Smooth muscle cell (in vitro differentiated cells): Measurements from ENCODE around the gene PABPN1. TPM values are rescaled to one million over a fixed set of nuclear protein-coding genes. Genes with fewer than 3 reads are reported as not detected.

Experiments used
- DNase-seq: peaks from one replicate; lab custom pipeline; 2025; ENCODE audit not compliant: unreplicated experiment; lab: John Stamatoyannopoulos, UW
- H2AFZ ChIP-seq: fragments of 200-600 bp; sonication (generic); 2 replicates; pipeline ENCODE4 v1.6.0; 2016; ENCODE audit warnings: antibody characterized with exemption, low read depth, mild to moderate bottlenecking
- H3F3A ChIP-seq: fragments of 200-600 bp; sonication (generic); 2 replicates; pipeline ENCODE4 v1.6.0; 2017; ENCODE audit warnings: antibody characterized with exemption, low read depth
- H3K27ac ChIP-seq: fragments of 200-600 bp; sonication (generic); 2 replicates; pipeline ENCODE4 v1.5.1; 2016; ENCODE audit warnings: low read depth, mild to moderate bottlenecking
- H3K27me3 ChIP-seq: fragments of 200-600 bp; sonication (generic); 2 replicates; pipeline ENCODE4 v1.6.1; 2016; ENCODE audit warnings: low read depth, mild to moderate bottlenecking
- H3K36me3 ChIP-seq: fragments of 200-600 bp; sonication (generic); 2 replicates; pipeline ENCODE4 v1.5.1; 2016; ENCODE audit warnings: low read depth
- H3K4me1 ChIP-seq: fragments of 200-600 bp; sonication (generic); 2 replicates; pipeline ENCODE4 v1.5.1; 2016; ENCODE audit warnings: low read depth
- H3K4me2 ChIP-seq: fragments of 200-600 bp; sonication (generic); 2 replicates; pipeline ENCODE4 v1.6.0; 2016; ENCODE audit warnings: mild to moderate bottlenecking
- H3K4me3 ChIP-seq: fragments of 200-600 bp; sonication (generic); 2 replicates; pipeline ENCODE4 v1.5.1; 2016; ENCODE audit warnings: mild to moderate bottlenecking
- H3K79me2 ChIP-seq: fragments of 200-600 bp; sonication (generic); 2 replicates; pipeline ENCODE4 v1.6.0; 2016; ENCODE audit warnings: low read depth, mild to moderate bottlenecking
- H3K9ac ChIP-seq: fragments of 200-600 bp; sonication (generic); 2 replicates; pipeline ENCODE4 v1.6.0; 2016; ENCODE audit warnings: low read depth
- H3K9me3 ChIP-seq: fragments of 200-600 bp; sonication (generic); replicated peaks from 2 replicates; pipeline ENCODE4 v1.5.1; 2016; ENCODE audit warnings: low read depth
- H4K20me1 ChIP-seq: fragments of 200-600 bp; sonication (generic); 2 replicates; pipeline ENCODE4 v1.6.0; 2016; ENCODE audit warnings: low read depth
- CTCF ChIP-seq: fragments of 200-600 bp; sonication (generic); IDR thresholded peaks from 2 replicates; pipeline ENCODE4 v1.5.1; 2017; ENCODE audit warnings: borderline replicate concordance, mild to moderate bottlenecking, antibody characterized with exemption; ENCODE audit not compliant: insufficient read depth, poor library complexity, severe bottlenecking
- WGBS: methylation state at CpG from one replicate; pipeline ENCODE4 v1.1.7; 2016; ENCODE audit warnings: low lambda C conversion rate; 5-methylcytosine and 5-hydroxymethylcytosine counted together
- polyA plus RNA-seq: library from polyadenylated mRNA; unstranded; fragments of >200 nt; fragmentation: Nextera tagmentation; extraction: Ambion mirVana; gene quantifications from 2 replicates; pipeline ENCODE4 v1.2.1, GENCODE V29; 2016
- total RNA-seq: library from RNA; depleted of rRNA; stranded (reverse); fragments of >200 nt; gene quantifications from 2 replicates; pipeline ENCODE4 v1.2.3, GENCODE V29; 2014

PABPN1 gene
- total and polyA plus RNA-seq, 2 experiments from 2014 or later: 48.3 to 139 TPM

GRCh38 chr14:23286020-23286901, 35.0 kb upstream of the PABPN1 start, which contains the start of gene HOMEZ:
HOMEZ (minus strand) TSS chr14:23286132; CDS start chr14:23285952, 180 bp downstream.
- TF ChIP-seq CTCF: no peak
- Histone ChIP-seq H3K9ac (peak within 1 kb of the TSS; percentile 76), H3K27ac (peak within 1 kb of the TSS; percentile 69), H3K4me2 (peak within 1 kb of the TSS; percentile 87), H3K79me2 (peaks cover 16% of the 10 kb centered on the region), H3K36me3 (no peaks in the 10 kb centered on the region), H2AFZ (peak within 1 kb of the TSS; percentile 83), H3K4me1 (peaks cover 10% of the 10 kb centered on the region), H3F3A (no peaks in the 10 kb centered on the region), H3K27me3 (no peaks in the 10 kb centered on the region), H4K20me1 (peaks cover under 1% of the 10 kb centered on the region), H3K9me3 (no peaks in the 10 kb centered on the region), H3K4me3 (peak within 1 kb of the TSS; percentile 72)
- peak; percentile 93 for DNase-seq
- WGBS: 2% methylated on average over 46 of the region's 53 CpGs

- 58% methylated on average over 6 of the region's 6 CpGs for WGBS
- no peaks in the 10 kb centered on the region for H3K27me3 ChIP-seq
- TF ChIP-seq CTCF: no peak
- H3K4me1 ChIP-seq: peaks cover 10% of the 10 kb centered on the region
- no peaks in the 10 kb centered on the region for H3F3A ChIP-seq
- peak overlapping the region; percentile 72 for H3K4me3 ChIP-seq
- no peak for DNase-seq
- peaks cover 16% of the 10 kb centered on the region for H3K79me2 ChIP-seq
- H2AFZ ChIP-seq: peak overlapping the region; percentile 83
- peak overlapping the region; percentile 69 for H3K27ac ChIP-seq
- peak overlapping the region; percentile 44 for H3K9ac ChIP-seq
- no peaks in the 10 kb centered on the region for H3K36me3 ChIP-seq
- peak overlapping the region; percentile 87 for H3K4me2 ChIP-seq
- H3K9me3 ChIP-seq: no peaks in the 10 kb centered on the region
- H4K20me1 ChIP-seq: no peaks in the 10 kb centered on the region
Observed at GRCh38 chr14:23286902-23287479, 34.3 kb upstream of the PABPN1 start.

GRCh38 chr14:23294734-23295561, 26.3 kb upstream of the PABPN1 start:
- H4K20me1 ChIP-seq: no peaks in the 10 kb centered on the region

More at GRCh38 chr14:23294734-23295561, 26.3 kb upstream of the PABPN1 start:
- H3K9ac ChIP-seq: no peak overlapping the region
- no peaks in the 10 kb centered on the region for H3K27me3 ChIP-seq
- WGBS: 47% methylated on average over 23 of the region's 24 CpGs
- peak; percentile 91 for TF ChIP-seq CTCF
- no peaks in the 10 kb centered on the region for H3K9me3 ChIP-seq
- no peak overlapping the region for H3K4me2 ChIP-seq
- H3K36me3 ChIP-seq: no peaks in the 10 kb centered on the region
- no peaks in the 10 kb centered on the region for H3K79me2 ChIP-seq
- H3K4me3 ChIP-seq: no peak overlapping the region
- no peak overlapping the region for H3K27ac ChIP-seq
- DNase-seq: no peak
- H3K4me1 ChIP-seq: no peaks in the 10 kb centered on the region
- H3F3A ChIP-seq: no peaks in the 10 kb centered on the region
- no peak overlapping the region for H2AFZ ChIP-seq
